AG08396 (cell line): ENCODE results near the gene CACNA1G.
A peak's percentile ranks its signal among the peaks of the same experiment; 100 is the strongest.

Source experiments
- DNase-seq: peaks from one replicate; pipeline ENCODE4 v3.0.0; 2012; ENCODE audit warnings: low spot score, mixed read lengths

The CACNA1G gene

DNA sequence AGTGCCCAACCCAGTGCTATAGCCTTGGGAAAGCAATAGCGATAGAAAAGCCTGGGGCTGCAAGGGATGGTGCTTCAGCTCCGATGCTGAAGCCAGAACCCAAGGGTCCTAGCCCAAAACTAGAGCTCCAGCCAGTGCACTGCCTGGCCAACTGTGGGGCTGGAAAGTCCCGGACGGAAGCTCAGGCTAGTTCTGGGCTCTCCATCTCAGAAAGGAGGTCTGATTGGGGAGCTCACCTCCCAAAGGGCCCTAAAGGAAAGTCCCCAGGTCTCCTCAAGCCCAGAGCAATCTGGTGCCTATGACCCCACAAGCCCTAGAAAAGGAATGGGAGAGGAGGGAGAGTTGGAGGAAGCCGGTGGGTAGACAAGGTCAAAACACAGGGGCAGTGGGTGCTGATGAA, 72.1 kb downstream of the CACNA1G start:
- DNase-seq, result no peak

DNA sequence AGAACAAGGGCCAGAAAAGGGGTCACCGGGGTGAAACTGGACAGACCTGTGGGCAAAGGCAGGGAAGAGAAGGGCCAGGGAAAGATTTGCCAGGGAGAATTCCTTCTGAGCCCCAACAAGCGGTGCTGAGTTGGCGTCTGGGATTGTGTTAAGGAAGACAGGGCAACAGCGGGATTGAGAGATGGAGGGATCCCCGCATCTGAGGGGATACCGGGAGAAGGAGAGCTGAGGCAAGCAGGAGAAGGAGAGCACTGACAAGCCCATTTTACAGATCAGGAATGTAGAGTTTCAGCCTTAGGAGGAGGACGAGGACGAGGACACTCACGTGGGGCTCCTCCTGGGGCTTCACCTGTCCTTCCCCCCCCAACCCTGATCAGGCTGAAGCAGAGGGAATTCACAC, 73.2 kb downstream of the CACNA1G start:
- no peak for DNase-seq

GRCh38 chr17:50634224-50634914, 73.9 kb downstream of the CACNA1G start, which contains the start of gene ABCC3:
TSS of gene ABCC3 (plus strand) at chr17:50634881. CDS start at chr17:50634937, 56 bp downstream.
- DNase-seq, result peak; percentile 87

- peak; percentile 54 for DNase-seq
Measured at GRCh38 chr17:50634915-50635731, 74.6 kb downstream of the CACNA1G start.

- no peak for DNase-seq
Measured at GRCh38 chr17:50635732-50635981, 75.1 kb downstream of the CACNA1G start.

- no peak for DNase-seq
Measured at GRCh38 chr17:50635982-50636803, 75.7 kb downstream of the CACNA1G start.

DNA sequence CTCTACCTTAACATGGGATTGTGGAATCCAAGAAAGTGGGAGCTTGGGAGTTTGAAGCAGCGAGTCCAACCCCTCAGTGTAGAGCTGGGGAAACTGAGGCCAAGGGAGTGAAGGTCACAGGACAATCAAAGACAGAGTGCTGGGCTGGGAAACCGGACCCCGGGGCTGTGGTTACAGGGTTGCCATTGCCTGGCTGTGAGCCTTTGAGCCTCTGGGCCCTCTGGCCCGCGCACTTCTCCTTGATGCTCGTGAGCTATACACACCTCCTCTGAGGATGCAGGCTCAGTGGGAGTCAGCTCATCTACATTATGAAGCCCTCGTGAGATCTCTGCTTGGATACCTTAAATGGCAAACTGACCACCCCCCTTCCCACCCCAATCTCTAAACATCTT, 76.3 kb downstream of the CACNA1G start:
- DNase-seq, result no peak

GRCh38 chr17:50637829-50638605, 77.5 kb downstream of the CACNA1G start:
- DNase-seq, result no peak

DNA sequence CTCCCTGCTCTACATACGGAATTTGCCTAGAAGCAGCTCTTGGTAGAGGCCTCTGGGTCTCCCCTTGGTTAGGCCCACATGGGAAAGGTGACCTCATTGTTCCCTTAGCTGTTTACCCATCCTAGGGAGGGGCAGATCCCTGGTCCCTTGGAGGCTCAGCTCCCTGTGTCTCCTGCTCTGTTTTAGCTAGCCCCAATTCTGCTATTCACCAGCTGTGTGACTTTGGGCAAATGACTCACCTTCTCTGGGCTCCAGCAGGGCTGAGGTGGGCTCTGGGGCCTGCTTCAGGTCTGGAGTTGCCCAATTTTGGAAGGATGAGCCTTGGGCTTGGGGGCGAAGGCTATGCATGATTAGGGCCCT, 78.1 kb downstream of the CACNA1G start:
- no peak for DNase-seq

- peak; percentile 91 for DNase-seq
Measured at GRCh38 chr17:50638966-50639713, 78.6 kb downstream of the CACNA1G start.

DNA sequence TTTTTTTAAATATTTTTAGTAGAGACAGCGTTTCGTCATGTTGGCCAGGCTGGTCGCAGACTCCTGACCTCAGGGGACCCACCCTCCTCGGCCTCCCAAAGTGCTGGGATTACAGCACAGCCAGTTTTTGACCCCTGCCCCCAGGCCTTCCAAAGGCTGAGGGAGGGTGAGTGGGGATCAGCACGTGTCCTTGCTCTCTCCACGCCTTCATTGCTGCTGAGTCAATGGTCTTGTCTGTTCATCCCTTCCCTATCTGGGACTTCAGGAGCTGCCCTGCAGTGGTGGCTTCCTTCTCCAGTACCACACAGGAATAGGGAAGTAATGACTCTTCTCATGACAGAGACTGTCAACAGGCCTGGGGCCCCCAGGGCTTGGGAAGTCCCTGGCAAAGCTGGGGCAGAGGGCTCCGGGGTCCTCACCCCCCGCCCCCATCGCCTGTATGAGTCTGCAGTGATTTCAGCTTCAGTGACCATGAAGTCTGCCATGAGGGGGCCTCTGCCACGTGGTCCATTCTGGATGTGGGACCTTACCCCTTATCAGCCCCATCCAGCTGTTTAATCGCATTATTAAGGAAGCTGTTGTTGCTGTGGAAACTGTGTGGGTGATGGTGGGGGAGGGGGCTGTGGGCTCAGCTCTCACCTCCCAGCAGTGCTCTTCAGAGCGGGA, 80.3 kb downstream of the CACNA1G start:
- no peak for DNase-seq

- DNase-seq, result no peak
Measured at GRCh38 chr17:50641357-50641756, 80.8 kb downstream of the CACNA1G start.

GRCh38 chr17:50642071-50642721, 81.7 kb downstream of the CACNA1G start:
- no peak for DNase-seq

GRCh38 chr17:50642722-50643656, 82.5 kb downstream of the CACNA1G start:
- DNase-seq, result no peak

DNA sequence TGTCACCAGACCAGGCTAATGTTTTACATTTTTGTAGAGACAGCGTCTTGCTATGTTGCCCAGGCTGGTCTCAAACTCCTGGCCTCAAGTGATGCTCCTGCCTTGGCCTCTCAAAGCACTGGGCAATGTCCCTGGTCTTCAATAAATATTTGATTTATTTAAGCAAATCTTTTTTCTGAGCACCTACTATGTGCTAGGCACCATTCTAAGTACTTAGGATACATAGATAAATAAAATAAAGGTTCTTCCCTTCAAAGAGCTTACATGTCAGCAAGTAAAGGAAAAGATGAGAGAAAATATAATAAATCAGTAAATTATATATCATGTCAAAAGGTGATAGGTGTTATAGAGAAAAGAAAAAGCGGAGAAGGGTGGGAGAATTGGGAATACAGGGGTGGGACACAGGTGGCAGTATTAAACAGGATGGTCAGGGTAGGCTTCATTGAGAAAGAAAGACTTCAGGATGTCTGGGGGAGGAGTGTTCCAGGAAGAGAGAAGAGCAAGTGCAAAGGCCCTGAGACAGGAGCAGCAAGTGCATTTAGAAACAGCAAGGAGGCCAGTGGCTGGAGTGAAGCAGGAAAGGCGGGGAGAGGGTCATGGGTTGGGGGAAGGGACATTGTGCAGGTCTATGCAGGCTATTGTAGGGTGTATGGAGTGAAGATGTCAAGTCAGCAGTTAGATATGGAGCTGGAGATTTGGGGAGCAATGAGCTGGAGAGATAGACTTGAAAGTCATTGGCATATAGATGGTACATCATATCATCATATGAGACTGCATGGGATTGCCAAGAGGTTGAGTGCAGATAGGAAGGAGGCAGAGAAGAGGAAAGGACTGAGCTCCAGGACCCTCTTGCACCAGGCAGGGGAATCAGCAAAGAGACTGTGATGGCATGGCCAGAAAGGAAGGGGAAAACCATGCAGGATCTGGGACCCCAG, 85.5 kb downstream of the CACNA1G start:
- no peak for DNase-seq

GRCh38 chr17:50647187-50647586, 86.7 kb downstream of the CACNA1G start:
- no peak for DNase-seq

DNA sequence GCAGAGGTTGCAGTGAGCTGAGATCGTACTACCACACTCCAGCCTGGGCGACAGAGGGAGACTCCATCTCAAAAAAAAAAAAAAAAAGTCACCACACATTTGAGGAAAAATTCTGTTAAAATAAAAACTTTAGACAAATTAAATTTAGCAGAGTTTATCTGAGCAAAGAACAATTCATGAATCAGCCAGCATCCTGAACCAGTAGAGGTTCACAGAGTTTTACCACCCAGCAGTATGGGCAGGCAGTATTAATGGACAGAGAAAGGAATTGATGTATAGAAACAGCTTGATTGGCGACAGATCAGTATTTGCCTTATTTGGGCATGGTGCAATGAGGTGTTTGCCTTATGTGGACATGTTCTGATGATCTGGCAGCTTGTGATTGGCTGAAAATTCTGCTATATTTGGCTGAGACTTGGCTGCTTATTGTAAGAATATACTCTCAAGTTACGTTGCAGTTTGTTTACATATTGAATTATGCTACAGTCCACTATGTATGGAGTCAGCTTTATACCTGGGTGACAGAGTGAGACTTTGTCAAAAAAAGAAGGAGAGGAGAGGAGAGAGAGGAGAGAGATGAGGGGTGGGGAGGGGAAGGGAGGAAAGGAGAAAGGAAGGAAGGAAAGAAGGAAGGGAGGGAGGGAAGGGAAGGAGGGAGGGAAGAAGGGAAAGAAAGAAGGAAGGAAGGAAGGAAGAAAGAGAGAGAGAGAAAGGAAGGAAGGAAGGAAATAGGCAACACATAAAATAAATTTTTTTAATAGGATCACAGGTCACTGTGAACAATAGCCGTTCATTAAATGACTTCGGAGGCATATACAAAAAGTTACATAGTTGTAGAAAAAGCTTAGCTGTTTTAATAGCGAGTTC, 88.8 kb downstream of the CACNA1G start:
- DNase-seq, result no peak
